OCI-LY3 (cell line): Measurements from ENCODE around the gene SRRM4.

Source experiments
- H2AFZ ChIP-seq: fragments of 200-600, 300-600 bp; shearing (Covaris generic); 2 replicates; pipeline ENCODE4 v1.6.0; 2014; ENCODE audit warnings: antibody characterized with exemption, low read depth, low read length
- H3K27ac ChIP-seq: fragments of 200-600, 300-600 bp; sonication (generic); 2 replicates; pipeline ENCODE4 v1.5.1; 2014; ENCODE audit warnings: mild to moderate bottlenecking, low read length, moderate library complexity, mixed read lengths
- H3K27me3 ChIP-seq: fragments of 200-600, 300-600 bp; sonication (generic); 2 replicates; pipeline ENCODE4 v1.6.1; 2014; ENCODE audit warnings: low read depth, low read length, mixed read lengths
- H3K36me3 ChIP-seq: fragments of 200-600, 300-600 bp; sonication (generic); replicated peaks from 2 replicates; pipeline ENCODE3; 2014; ENCODE audit warnings: low read depth, low read length, mixed read lengths
- H3K4me1 ChIP-seq: fragments of 300-600, 200-600 bp; sonication (generic); 2 replicates; pipeline ENCODE4 v1.6.1; 2014; ENCODE audit warnings: low read length, mixed read lengths
- H3K4me2 ChIP-seq: fragments of 200-600, 300-600 bp; sonication (generic); 2 replicates; pipeline ENCODE4 v1.6.1; 2014; ENCODE audit warnings: low read length, mixed read lengths
- H3K4me3 ChIP-seq: fragments of 300-600, 200-600 bp; sonication (generic); 2 replicates; pipeline ENCODE4 v1.5.1; 2014; ENCODE audit warnings: antibody characterized with exemption, mild to moderate bottlenecking, low read length, moderate library complexity
- H3K79me2 ChIP-seq: fragments of 300-600, 200-600 bp; shearing (Covaris generic); 2 replicates; pipeline ENCODE4 v1.6.1; 2014; ENCODE audit warnings: mild to moderate bottlenecking, low read length, mixed read lengths
- H3K9ac ChIP-seq: fragments of 300-600, 200-600 bp; shearing (Covaris generic); 2 replicates; pipeline ENCODE4 v1.6.0; 2014; ENCODE audit warnings: mild to moderate bottlenecking, low read length, moderate library complexity
- H3K9me3 ChIP-seq: fragments of 200-600, 300-600 bp; shearing (Covaris generic); 2 replicates; pipeline ENCODE4 v1.6.1; 2014; ENCODE audit warnings: low read length, mixed read lengths; ENCODE audit not compliant: insufficient read depth
- H4K20me1 ChIP-seq: fragments of 200-600, 300-600 bp; sonication (generic); 2 replicates; pipeline ENCODE4 v1.6.1; 2016; ENCODE audit warnings: low read length, mixed read lengths; ENCODE audit not compliant: insufficient read depth
- CTCF ChIP-seq: fragments of 200-600, 300-600 bp; sonication (generic); IDR thresholded peaks from 2 replicates; pipeline ENCODE4 v1.5.1; 2014; ENCODE audit warnings: antibody characterized with exemption, low read length, low read depth
- EZH2phosphoT487 ChIP-seq: fragments of 200-600 bp; shearing (Covaris generic); IDR thresholded peaks from 2 replicates; pipeline ENCODE4 v1.6.1; 2018; ENCODE audit warnings: antibody characterized with exemption, mixed run types, low read depth

Gene SRRM4

GRCh38 chr12:119204131-119204530 is 222.8 kb downstream of the SRRM4 start:
- H3K9me3 ChIP-seq: no peaks in the 10 kb centered on the region
- no peaks in the 10 kb centered on the region for H3K79me2 ChIP-seq
- H3K4me2 ChIP-seq: no peak overlapping the region
- H2AFZ ChIP-seq: no peak overlapping the region
- H3K4me1 ChIP-seq: no peaks in the 10 kb centered on the region
- no peak overlapping the region for H3K4me3 ChIP-seq
- H3K9ac ChIP-seq: no peak overlapping the region
- H3K27ac ChIP-seq: no peak overlapping the region
- H4K20me1 ChIP-seq: no peaks in the 10 kb centered on the region
- H3K27me3 ChIP-seq: no peaks in the 10 kb centered on the region
- no peak for TF ChIP-seq CTCF
- TF ChIP-seq EZH2phosphoT487: no peak
- no peaks in the 10 kb centered on the region for H3K36me3 ChIP-seq

- H3K27me3 ChIP-seq: no peaks in the 10 kb centered on the region
- H3K79me2 ChIP-seq: no peaks in the 10 kb centered on the region
- no peak overlapping the region for H2AFZ ChIP-seq
- H3K36me3 ChIP-seq: no peaks in the 10 kb centered on the region
- no peak overlapping the region for H3K9ac ChIP-seq
- TF ChIP-seq CTCF: no peak
- no peak for TF ChIP-seq EZH2phosphoT487
- no peak overlapping the region for H3K4me3 ChIP-seq
- no peak overlapping the region for H3K4me2 ChIP-seq
- H3K9me3 ChIP-seq: no peaks in the 10 kb centered on the region
- no peak overlapping the region for H3K27ac ChIP-seq
- H3K4me1 ChIP-seq: no peaks in the 10 kb centered on the region
- H4K20me1 ChIP-seq: no peaks in the 10 kb centered on the region
These were observed 223.4 kb downstream of the SRRM4 start for GRCh38 chr12:119204671-119205285.

GRCh38 chr12:119206348-119207062 is 225.2 kb downstream of the SRRM4 start:
- H3K36me3 ChIP-seq: no peaks in the 10 kb centered on the region
- H3K4me1 ChIP-seq: no peaks in the 10 kb centered on the region
- H3K27me3 ChIP-seq: no peaks in the 10 kb centered on the region
- H3K4me2 ChIP-seq: no peak overlapping the region
- no peaks in the 10 kb centered on the region for H4K20me1 ChIP-seq
- H3K9ac ChIP-seq: no peak overlapping the region
- no peaks in the 10 kb centered on the region for H3K79me2 ChIP-seq
- no peak overlapping the region for H3K4me3 ChIP-seq
- TF ChIP-seq EZH2phosphoT487 (no peak), CTCF (no peak)
- H3K27ac ChIP-seq: no peak overlapping the region
- H2AFZ ChIP-seq: no peak overlapping the region
- H3K9me3 ChIP-seq: no peaks in the 10 kb centered on the region

- Histone ChIP-seq H4K20me1 (no peaks in the 10 kb centered on the region), H3K4me3 (no peak overlapping the region)
These were observed 225.8 kb downstream of the SRRM4 start for GRCh38 chr12:119207063-119207560.

More at GRCh38 chr12:119207063-119207560, 225.8 kb downstream of the SRRM4 start:
- Histone ChIP-seq H3K27me3 (no peaks in the 10 kb centered on the region), H3K79me2 (no peaks in the 10 kb centered on the region), H3K9me3 (no peaks in the 10 kb centered on the region), H3K9ac (no peak overlapping the region), H3K27ac (no peak overlapping the region), H2AFZ (no peak overlapping the region), H3K4me2 (no peak overlapping the region), H3K4me1 (no peaks in the 10 kb centered on the region), H3K36me3 (no peaks in the 10 kb centered on the region)
- TF ChIP-seq EZH2phosphoT487 (no peak), CTCF (no peak)
